PC-3 (cell line): ENCODE results near the gene ARHGEF18.
"Not testable (repeated sequence)": the region's sequence is repeated elsewhere in the genome, so short reads cannot be mapped to it uniquely, and the experiment has no call there.

Experiments used
- EZH2phosphoT487 ChIP-seq: fragments of 300-600 bp; sonication (generic); IDR thresholded peaks from 2 replicates; pipeline ENCODE4 v1.6.1; 2018; ENCODE audit warnings: mild to moderate bottlenecking, antibody characterized with exemption, low read length, borderline replicate concordance
- TF ChIP-seq, protein P1 (sequence below): fragments of 300-600 bp; sonication (generic); conservative IDR thresholded peaks from 2 replicates; pipeline ENCODE4 v1.5.1; 2017; ENCODE audit warnings: antibody characterized with exemption, low read depth, mild to moderate bottlenecking, low read length

DNA sequence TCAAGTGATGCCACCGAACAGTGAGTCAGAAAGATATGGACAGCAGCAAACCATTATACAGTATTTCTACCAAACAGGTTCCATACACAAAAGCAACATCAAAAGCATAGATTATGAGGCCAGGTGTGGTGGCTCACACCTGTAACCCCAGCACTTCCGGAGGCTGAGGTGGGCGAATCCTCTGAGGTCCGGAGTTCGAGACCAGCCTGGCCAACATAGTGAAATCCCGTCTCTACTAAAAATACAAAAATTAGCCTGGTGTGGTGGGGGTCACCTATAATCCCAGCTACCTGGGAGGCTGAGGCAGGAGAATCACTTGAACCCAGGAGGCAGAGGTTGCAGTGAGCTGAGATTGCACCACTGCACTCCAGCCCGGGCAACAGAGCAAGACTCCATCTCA, 1.7 kb upstream of the ARHGEF18 start:
- TF ChIP-seq, protein P1, sequence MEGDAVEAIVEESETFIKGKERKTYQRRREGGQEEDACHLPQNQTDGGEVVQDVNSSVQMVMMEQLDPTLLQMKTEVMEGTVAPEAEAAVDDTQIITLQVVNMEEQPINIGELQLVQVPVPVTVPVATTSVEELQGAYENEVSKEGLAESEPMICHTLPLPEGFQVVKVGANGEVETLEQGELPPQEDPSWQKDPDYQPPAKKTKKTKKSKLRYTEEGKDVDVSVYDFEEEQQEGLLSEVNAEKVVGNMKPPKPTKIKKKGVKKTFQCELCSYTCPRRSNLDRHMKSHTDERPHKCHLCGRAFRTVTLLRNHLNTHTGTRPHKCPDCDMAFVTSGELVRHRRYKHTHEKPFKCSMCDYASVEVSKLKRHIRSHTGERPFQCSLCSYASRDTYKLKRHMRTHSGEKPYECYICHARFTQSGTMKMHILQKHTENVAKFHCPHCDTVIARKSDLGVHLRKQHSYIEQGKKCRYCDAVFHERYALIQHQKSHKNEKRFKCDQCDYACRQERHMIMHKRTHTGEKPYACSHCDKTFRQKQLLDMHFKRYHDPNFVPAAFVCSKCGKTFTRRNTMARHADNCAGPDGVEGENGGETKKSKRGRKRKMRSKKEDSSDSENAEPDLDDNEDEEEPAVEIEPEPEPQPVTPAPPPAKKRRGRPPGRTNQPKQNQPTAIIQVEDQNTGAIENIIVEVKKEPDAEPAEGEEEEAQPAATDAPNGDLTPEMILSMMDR: not testable (repeated sequence)
- TF ChIP-seq EZH2phosphoT487: not testable (repeated sequence)
